IMR-90 (cell line): ENCODE measurements around the gene LPCAT4. TPM values are rescaled to one million over a fixed set of nuclear protein-coding genes. Genes with fewer than 3 reads are reported as not detected.
A peak's percentile ranks its signal among the peaks of the same experiment; 100 is the strongest.

Experiments used
- ATAC-seq: fragments of 200-7000 bp; cut with Tn5 transposase; 2 replicates; pipeline ENCODE4 v1.9.1; 2020; ENCODE audit warnings: low read depth, mild to moderate bottlenecking, moderate library complexity
- BruUV-seq: library from RNA; stranded (reverse); fragments of 400-500 nt; replicated peaks from 2 replicates; lab custom pipeline; 2021; lab: Mats Ljungman, UMichigan
- CTCF ChIA-PET: fragments of 300-600 bp; formaldehyde crosslinking; extraction: SDS; loops from one replicate; lab custom pipeline; 2021; ENCODE audit warnings: antibody characterized with exemption; lab: Yijun Ruan, JAX
- POLR2A ChIA-PET: fragments of 300-600 bp; sonication (Branson Sonifier 250); formaldehyde crosslinking; loops from one replicate; lab custom pipeline; 2022; ENCODE audit warnings: antibody characterized with exemption; ENCODE audit not compliant: unreplicated experiment; lab: Charles Lee
- DNase-seq: peaks from one replicate; pipeline ENCODE4 v3.0.0; 2013
- H2AFZ ChIP-seq: replicated peaks from 2 replicates; pipeline ENCODE3; 2013; ENCODE audit warnings: low read length, mild to moderate bottlenecking; ENCODE audit not compliant: poor library complexity
- H2AK5ac ChIP-seq: 2 replicates; pipeline ENCODE4 v1.6.1; 2013; ENCODE audit warnings: low read depth, low read length, inconsistent platforms
- H2AK9ac ChIP-seq: replicated peaks from 2 replicates; pipeline ENCODE3; 2013; ENCODE audit warnings: mild to moderate bottlenecking, low read depth, low read length, moderate library complexity; ENCODE audit not compliant: poor library complexity
- H2BK120ac ChIP-seq: 2 replicates; pipeline ENCODE4 v1.6.1; 2013; ENCODE audit warnings: low read depth, low read length, inconsistent platforms
- H2BK15ac ChIP-seq: 3 replicates; pipeline ENCODE4 v1.6.1; 2013; ENCODE audit warnings: low read depth, low read length, inconsistent platforms
- H2BK20ac ChIP-seq: 2 replicates; pipeline ENCODE4 v1.6.1; 2013; ENCODE audit warnings: low read depth, mild to moderate bottlenecking, inconsistent platforms, low read length, moderate library complexity
- H2BK5ac ChIP-seq: 2 replicates; pipeline ENCODE4 v1.6.1; 2013; ENCODE audit warnings: mild to moderate bottlenecking, low read depth, low read length, inconsistent platforms; ENCODE audit not compliant: poor library complexity, severe bottlenecking
- H3K14ac ChIP-seq: replicated peaks from 2 replicates; pipeline ENCODE4 v1.6.1; 2013; ENCODE audit warnings: low read depth, low read length, inconsistent platforms
- H3K18ac ChIP-seq: 2 replicates; pipeline ENCODE4 v1.6.1; 2013; ENCODE audit warnings: low read depth, low read length, control low read depth
- H3K23ac ChIP-seq: 2 replicates; pipeline ENCODE4 v1.6.1; 2013; ENCODE audit warnings: low read depth, low read length, inconsistent platforms
- H3K27ac ChIP-seq: 2 replicates; pipeline ENCODE4 v1.5.1; 2013; ENCODE audit warnings: mild to moderate bottlenecking, control low read depth, low read length; ENCODE audit not compliant: insufficient read depth
- H3K27me3 ChIP-seq: 2 replicates; pipeline ENCODE4 v1.6.1; 2013; ENCODE audit warnings: low read length; ENCODE audit not compliant: control insufficient read depth, insufficient read depth
- H3K36me3 ChIP-seq: 2 replicates; pipeline ENCODE4 v1.6.1; 2013; ENCODE audit warnings: low read length, mixed read lengths; ENCODE audit not compliant: control insufficient read depth, insufficient read depth
- H3K4ac ChIP-seq: 2 replicates; pipeline ENCODE4 v1.6.1; 2013; ENCODE audit warnings: low read depth, low read length, inconsistent platforms
- H3K4me1 ChIP-seq: 2 replicates; pipeline ENCODE4 v1.6.1; 2013; ENCODE audit warnings: low read length, mixed read lengths; ENCODE audit not compliant: control insufficient read depth, insufficient read depth
- H3K4me2 ChIP-seq: 2 replicates; pipeline ENCODE4 v1.6.1; 2013; ENCODE audit warnings: low read depth, mild to moderate bottlenecking, control low read depth, low read length, moderate library complexity
- H3K4me3 ChIP-seq: 2 replicates; pipeline ENCODE4 v1.5.1; 2013; ENCODE audit warnings: low read depth, mild to moderate bottlenecking, control low read depth, low read length, moderate library complexity; ENCODE audit not compliant: insufficient read depth
- H3K56ac ChIP-seq: 2 replicates; pipeline ENCODE4 v1.6.1; 2013; ENCODE audit warnings: low read length, inconsistent platforms; ENCODE audit not compliant: insufficient read depth; ENCODE audit errors: extremely low read depth
- H3K79me1 ChIP-seq, 2 experiments: 2 replicates each; pipeline ENCODE4 v1.6.1; 2013; ENCODE audit warnings: low read length in 2 of 2, inconsistent platforms in 1 of 2, low read depth in 1 of 2
- H3K9ac ChIP-seq: 2 replicates; pipeline ENCODE4 v1.6.1; 2013; ENCODE audit warnings: low read depth, low read length, control low read depth
- H3K9me1 ChIP-seq: 2 replicates; pipeline ENCODE4 v1.6.1; 2013; ENCODE audit warnings: low read length, inconsistent platforms; ENCODE audit not compliant: insufficient read depth
- H3K9me3 ChIP-seq: 2 replicates; pipeline ENCODE4 v1.6.1; 2013; ENCODE audit warnings: low read length; ENCODE audit not compliant: control insufficient read depth, insufficient read depth
- H4K20me1 ChIP-seq: 2 replicates; pipeline ENCODE4 v1.6.1; 2013; ENCODE audit warnings: low read length, inconsistent platforms; ENCODE audit not compliant: insufficient read depth
- H4K5ac ChIP-seq: 2 replicates; pipeline ENCODE4 v1.6.1; 2013; ENCODE audit warnings: mild to moderate bottlenecking, low read depth, low read length, control low read depth
- H4K8ac ChIP-seq, 2 experiments: 2 replicates each; pipeline ENCODE4 v1.6.1; 2013; ENCODE audit warnings: low read depth in 2 of 2, low read length in 2 of 2, control low read depth in 1 of 2, inconsistent platforms in 1 of 2
- H4K91ac ChIP-seq: 2 replicates; pipeline ENCODE4 v1.6.1; 2013; ENCODE audit warnings: low read depth, low read length, inconsistent platforms; ENCODE audit not compliant: insufficient read depth
- BHLHE40 ChIP-seq: fragments of 150-350 bp; IDR thresholded peaks from 2 replicates; pipeline ENCODE4 v1.6.1; 2016; ENCODE audit warnings: mild to moderate bottlenecking, low read depth, low read length
- CEBPB ChIP-seq: IDR thresholded peaks from 2 replicates; pipeline ENCODE4 v1.6.1; 2012; ENCODE audit warnings: low read depth, low read length, improper control_type of control experiment
- CHD1 ChIP-seq: IDR thresholded peaks from 2 replicates; pipeline ENCODE4 v1.6.1; 2012; ENCODE audit warnings: low read depth, low read length, improper control_type of control experiment
- FOS ChIP-seq: fragments of 150-350 bp; IDR thresholded peaks from 2 replicates; pipeline ENCODE4 v1.6.1; 2016; ENCODE audit warnings: low read depth, low read length
- MAFK ChIP-seq: IDR thresholded peaks from 2 replicates; pipeline ENCODE4 v1.6.1; 2012; ENCODE audit warnings: low read depth, low read length, improper control_type of control experiment
- MAZ ChIP-seq: IDR thresholded peaks from 2 replicates; pipeline ENCODE4 v1.6.1; 2012; ENCODE audit warnings: low read depth, mild to moderate bottlenecking, low read length, improper control_type of control experiment, moderate library complexity, borderline replicate concordance
- MXI1 ChIP-seq: IDR thresholded peaks from 2 replicates; pipeline ENCODE4 v1.6.1; 2012; ENCODE audit warnings: low read depth, mild to moderate bottlenecking, low read length, moderate library complexity, borderline replicate concordance
- NFE2L2 ChIP-seq: fragments of 150-350 bp; IDR thresholded peaks from 2 replicates; pipeline ENCODE4 v1.6.1; 2016; ENCODE audit warnings: low read depth, mild to moderate bottlenecking, low read length
- POLR2A ChIP-seq: IDR thresholded peaks from 2 replicates; pipeline ENCODE4 v1.6.1; 2012; ENCODE audit warnings: mild to moderate bottlenecking, low read depth, low read length
- RAD21 ChIP-seq: IDR thresholded peaks from 2 replicates; pipeline ENCODE4 v1.6.1; 2012; ENCODE audit warnings: low read length, improper control_type of control experiment
- RCOR1 ChIP-seq: IDR thresholded peaks from 2 replicates; pipeline ENCODE4 v1.6.1; 2012; ENCODE audit warnings: mild to moderate bottlenecking, low read length, improper control_type of control experiment; ENCODE audit not compliant: insufficient replicate concordance
- RFX5 ChIP-seq: IDR thresholded peaks from 2 replicates; pipeline ENCODE4 v1.8.0; 2012; ENCODE audit warnings: low read depth, mild to moderate bottlenecking, low read length, moderate library complexity
- SMC3 ChIP-seq: fragments of 150-350 bp; IDR thresholded peaks from 2 replicates; pipeline ENCODE4 v1.6.1; 2016; ENCODE audit warnings: low read depth, mild to moderate bottlenecking, antibody characterized with exemption, low read length, moderate library complexity
- WGBS, 2 experiments: methylation state at CpG; one replicate each; pipeline versions ENCODE4 v1.1.5 to v1.1.7; 2013; ENCODE audit warnings: missing lambda C conversion rate in 2 of 2; ENCODE audit not compliant: insufficient read length in 1 of 2; ENCODE audit errors: extremely low coverage in 2 of 2; 5-methylcytosine and 5-hydroxymethylcytosine counted together
- dilution Hi-C: fragments of 300-500 bp; cut with HindIII; formaldehyde crosslinking; loops from one replicate; pipeline ENCODE4 v1.14.3; 2018; ENCODE audit warnings: low sequenced_read_pairs; ENCODE audit not compliant: unreplicated experiment
- in situ Hi-C: fragments of 300-500 bp; cut with MboI; formaldehyde crosslinking; loops from 3 replicates; pipeline ENCODE4 v1.14.3; 2019; ENCODE audit warnings: low sequenced_read_pairs, inconsistent platforms, mixed read lengths
- intact Hi-C: fragments of 100-400 bp; cut with micrococcal nuclease; formaldehyde crosslinking; loops from 2 replicates; pipeline ENCODE4 v1.10.0; 2022
- polyA plus RNA-seq, 3 experiments: library from polyadenylated mRNA; depleted of rRNA; stranded (reverse); fragments of >200 nt; gene quantifications; 2 replicates each; pipeline ENCODE4 v1.2.3, GENCODE V29; 2012; ENCODE audit warnings: low replicate concordance in 1 of 3
- total RNA-seq: library from RNA; depleted of rRNA; stranded (reverse); fragments of >200 nt; gene quantifications from 2 replicates; pipeline ENCODE4 v1.2.3, GENCODE V29; 2012
- TF ChIP-seq, protein P1 (sequence below): fragments of 150-350 bp; IDR thresholded peaks from 2 replicates; pipeline ENCODE4 v1.6.1; 2016; ENCODE audit warnings: low read depth, mild to moderate bottlenecking, low read length, moderate library complexity, borderline replicate concordance
- TF ChIP-seq, protein P2 (sequence below): conservative IDR thresholded peaks from 2 replicates; pipeline ENCODE4 v1.5.1; 2012; ENCODE audit warnings: mild to moderate bottlenecking, low read depth, low read length, improper control_type of control experiment
- TF ChIP-seq, protein P3 (sequence below): fragments of 150-350 bp; IDR thresholded peaks from 2 replicates; pipeline ENCODE4 v1.6.1; 2017; ENCODE audit warnings: mild to moderate bottlenecking, antibody characterized with exemption, low read length, low read depth

Gene LPCAT4
- total and polyA plus RNA-seq, 2 of the 4 experiments (the other 2 are of a cell fraction) = 3.8 to 44.4 TPM

DNA sequence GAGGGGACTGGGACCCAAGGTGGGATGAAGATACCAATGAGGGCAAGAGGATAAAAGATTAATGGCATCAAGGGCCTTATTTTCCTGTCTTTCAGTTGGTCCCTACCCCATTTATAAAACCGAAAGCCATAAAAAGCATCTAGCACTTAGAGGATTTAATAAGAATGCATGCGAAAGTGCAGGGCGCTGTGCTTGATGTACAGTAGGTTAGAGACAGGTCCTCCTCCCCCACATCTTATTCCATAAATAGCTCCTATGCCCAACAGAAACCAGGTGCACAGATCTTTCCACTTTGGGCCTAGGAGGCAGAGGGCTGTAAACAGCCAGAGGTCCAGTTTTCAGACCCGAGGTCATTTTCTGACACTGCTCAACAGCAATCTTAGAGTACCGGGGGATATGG, 1.2 kb downstream of the LPCAT4 start:
- peak overlapping the region; percentile 87 for H3K4me3 ChIP-seq
- H3K56ac ChIP-seq = no peak overlapping the region
- H2AFZ ChIP-seq = peak overlapping the region; percentile 90
- peaks cover 23 to 39% of the 10 kb centered on the region in 2 experiments for H3K79me1 ChIP-seq
- BruUV-seq = no TSS peak
- POLR2A ChIA-PET = no interaction called here
- no CpG with 5 or more reads among the region's 5 CpGs for WGBS, 2 experiments
- H3K4me1 ChIP-seq = 0 out of 2 replicates have a peak, but pooled peaks cover 3% of the 10 kb centered on the region
- DNase-seq (no peak), ATAC-seq (no peak)
- H4K8ac ChIP-seq = peak overlapping the region; percentile 43 to 51; a peak in 2 of 4 replicates
- no peak overlapping the region for H2BK120ac ChIP-seq
- H4K5ac ChIP-seq = no peak overlapping the region
- H3K9me3 ChIP-seq = no peaks in the 10 kb centered on the region
- peak overlapping the region; percentile 16; the same call in 1 of the 2 replicates for H3K27ac ChIP-seq
- H3K18ac ChIP-seq = no peak overlapping the region
- no peaks in the 10 kb centered on the region for H3K27me3 ChIP-seq
- peak overlapping the region; percentile 46 for H3K14ac ChIP-seq
- H3K23ac ChIP-seq = peak overlapping the region; percentile 29; the same call in 1 of the 2 replicates
- peaks cover 10% of the 10 kb centered on the region for H3K9me1 ChIP-seq
- H2BK20ac ChIP-seq = no peak overlapping the region
- peaks cover 8% of the 10 kb centered on the region; the same call in 1 of the 2 replicates for H4K20me1 ChIP-seq
- in situ Hi-C loops = loop anchor here (10.0 kb wide), 1 partner anchor 261 kb away; the partner anchor contains the start of genes EMC7 and PGBD4
- no peak for TF ChIP-seq BHLHE40
- no peak for TF ChIP-seq NFE2L2
- no peak for TF ChIP-seq RCOR1
- no peak for TF ChIP-seq CHD1
- TF ChIP-seq, protein P1, sequence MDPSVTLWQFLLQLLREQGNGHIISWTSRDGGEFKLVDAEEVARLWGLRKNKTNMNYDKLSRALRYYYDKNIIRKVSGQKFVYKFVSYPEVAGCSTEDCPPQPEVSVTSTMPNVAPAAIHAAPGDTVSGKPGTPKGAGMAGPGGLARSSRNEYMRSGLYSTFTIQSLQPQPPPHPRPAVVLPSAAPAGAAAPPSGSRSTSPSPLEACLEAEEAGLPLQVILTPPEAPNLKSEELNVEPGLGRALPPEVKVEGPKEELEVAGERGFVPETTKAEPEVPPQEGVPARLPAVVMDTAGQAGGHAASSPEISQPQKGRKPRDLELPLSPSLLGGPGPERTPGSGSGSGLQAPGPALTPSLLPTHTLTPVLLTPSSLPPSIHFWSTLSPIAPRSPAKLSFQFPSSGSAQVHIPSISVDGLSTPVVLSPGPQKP = no peak
- TF ChIP-seq, protein P2, sequence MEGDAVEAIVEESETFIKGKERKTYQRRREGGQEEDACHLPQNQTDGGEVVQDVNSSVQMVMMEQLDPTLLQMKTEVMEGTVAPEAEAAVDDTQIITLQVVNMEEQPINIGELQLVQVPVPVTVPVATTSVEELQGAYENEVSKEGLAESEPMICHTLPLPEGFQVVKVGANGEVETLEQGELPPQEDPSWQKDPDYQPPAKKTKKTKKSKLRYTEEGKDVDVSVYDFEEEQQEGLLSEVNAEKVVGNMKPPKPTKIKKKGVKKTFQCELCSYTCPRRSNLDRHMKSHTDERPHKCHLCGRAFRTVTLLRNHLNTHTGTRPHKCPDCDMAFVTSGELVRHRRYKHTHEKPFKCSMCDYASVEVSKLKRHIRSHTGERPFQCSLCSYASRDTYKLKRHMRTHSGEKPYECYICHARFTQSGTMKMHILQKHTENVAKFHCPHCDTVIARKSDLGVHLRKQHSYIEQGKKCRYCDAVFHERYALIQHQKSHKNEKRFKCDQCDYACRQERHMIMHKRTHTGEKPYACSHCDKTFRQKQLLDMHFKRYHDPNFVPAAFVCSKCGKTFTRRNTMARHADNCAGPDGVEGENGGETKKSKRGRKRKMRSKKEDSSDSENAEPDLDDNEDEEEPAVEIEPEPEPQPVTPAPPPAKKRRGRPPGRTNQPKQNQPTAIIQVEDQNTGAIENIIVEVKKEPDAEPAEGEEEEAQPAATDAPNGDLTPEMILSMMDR = no peak
- no peak for TF ChIP-seq MAZ
- TF ChIP-seq RFX5 = no peak
- no peak for TF ChIP-seq SMC3
- TF ChIP-seq POLR2A = no peak
- no peak for TF ChIP-seq CEBPB
- TF ChIP-seq MXI1 = no peak
- TF ChIP-seq, protein P3, sequence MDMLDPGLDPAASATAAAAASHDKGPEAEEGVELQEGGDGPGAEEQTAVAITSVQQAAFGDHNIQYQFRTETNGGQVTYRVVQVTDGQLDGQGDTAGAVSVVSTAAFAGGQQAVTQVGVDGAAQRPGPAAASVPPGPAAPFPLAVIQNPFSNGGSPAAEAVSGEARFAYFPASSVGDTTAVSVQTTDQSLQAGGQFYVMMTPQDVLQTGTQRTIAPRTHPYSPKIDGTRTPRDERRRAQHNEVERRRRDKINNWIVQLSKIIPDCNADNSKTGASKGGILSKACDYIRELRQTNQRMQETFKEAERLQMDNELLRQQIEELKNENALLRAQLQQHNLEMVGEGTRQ = no peak
- no peak for TF ChIP-seq RAD21
- TF ChIP-seq FOS = no peak
- TF ChIP-seq MAFK = no peak
- no peak overlapping the region; the same call in 1 of the 2 replicates for H4K91ac ChIP-seq
- peak overlapping the region; percentile 88 for H3K4me2 ChIP-seq
- H2AK9ac ChIP-seq = peak overlapping the region; percentile 92
- CTCF ChIA-PET = interaction anchor here (1.1 to 1.6 kb wide), 3 partner anchors 8 to 256 kb away, joined by 3 to 4 read pairs (median 4); partner anchors contain the start of gene SLC12A6
- H2BK5ac ChIP-seq = no peak overlapping the region
- intact Hi-C loops = loop anchor here (10.0 kb wide), 1 partner anchor 301 kb away; no protein-coding TSS in a partner anchor
- no peak overlapping the region for H2BK15ac ChIP-seq
- peak overlapping the region; percentile 19; the same call in 1 of the 2 replicates for H3K4ac ChIP-seq
- peak overlapping the region; percentile 59 for H3K9ac ChIP-seq
- no peak overlapping the region; the same call in 1 of the 2 replicates for H2AK5ac ChIP-seq
- H3K36me3 ChIP-seq = peaks cover 12% of the 10 kb centered on the region
- dilution Hi-C loops = no loop called here
